GM23338 (cell line): Measurements from ENCODE around the gene ZBTB7C. TPM values are rescaled to one million over a fixed set of nuclear protein-coding genes. Genes with fewer than 3 reads are reported as not detected.
A peak's percentile ranks its signal among the peaks of the same experiment; 100 is the strongest.

Source experiments
- ATAC-seq: fragments of 200-7000 bp; cut with Tn5 transposase; 3 replicates; pipeline ENCODE4 v1.9.1; 2020
- DNase-seq: peaks from one replicate; pipeline ENCODE4 v3.0.0-alpha.2; 2015; ENCODE audit warnings: low spot score
- H2AFZ ChIP-seq: fragments of 200-600 bp; sonication (generic); 2 replicates; pipeline ENCODE4 v1.8.0; 2016; ENCODE audit warnings: antibody characterized with exemption, mild to moderate bottlenecking, moderate library complexity
- H3F3A ChIP-seq: fragments of 200-600 bp; sonication (generic); replicated peaks from 2 replicates; pipeline ENCODE4 v1.8.0; 2017; ENCODE audit warnings: antibody characterized with exemption, mixed run types, low read depth
- H3K27ac ChIP-seq: fragments of 200-600 bp; sonication (generic); 2 replicates; pipeline ENCODE4 v1.6.1; 2016; ENCODE audit warnings: low read depth
- H3K27me3 ChIP-seq: fragments of 200-600 bp; sonication (generic); 2 replicates; pipeline ENCODE4 v1.8.0; 2016; ENCODE audit warnings: mild to moderate bottlenecking, mixed run types, moderate library complexity; ENCODE audit not compliant: insufficient read depth
- H3K36me3 ChIP-seq: fragments of 200-600 bp; sonication (generic); 2 replicates; pipeline ENCODE4 v1.8.0; 2016; ENCODE audit warnings: mild to moderate bottlenecking; ENCODE audit not compliant: insufficient read depth
- H3K4me1 ChIP-seq: fragments of 200-600 bp; sonication (generic); 2 replicates; pipeline ENCODE4 v1.8.0; 2016; ENCODE audit warnings: mild to moderate bottlenecking, moderate library complexity; ENCODE audit not compliant: insufficient read depth
- H3K4me2 ChIP-seq: fragments of 200-600 bp; sonication (generic); 2 replicates; pipeline ENCODE4 v1.7.1; 2017; ENCODE audit warnings: mixed run types
- H3K4me3 ChIP-seq: fragments of 200-600 bp; sonication (generic); 2 replicates; pipeline ENCODE4 v1.6.1; 2016; ENCODE audit warnings: mixed run types
- H3K79me2 ChIP-seq: fragments of 200-600 bp; sonication (generic); replicated peaks from 2 replicates; pipeline ENCODE4 v1.8.0; 2017; ENCODE audit warnings: mild to moderate bottlenecking; ENCODE audit not compliant: insufficient read depth
- H3K9me2 ChIP-seq: fragments of 200-600 bp; sonication (generic); 2 replicates; pipeline ENCODE4 v1.8.0; 2017; ENCODE audit not compliant: insufficient read depth
- H4K20me1 ChIP-seq: fragments of 200-600 bp; sonication (generic); replicated peaks from 2 replicates; pipeline ENCODE4 v1.8.0; 2017; ENCODE audit warnings: mild to moderate bottlenecking; ENCODE audit not compliant: insufficient read depth
- H3K27ac Mint-ChIP-seq: 2 replicates; pipeline ENCODE4 v1.8.0; 2020; ENCODE audit warnings: inconsistent platforms, mild to moderate bottlenecking, moderate library complexity, mixed read lengths
- H3K27me3 Mint-ChIP-seq: 3 replicates; pipeline ENCODE4 v1.8.0; 2022; ENCODE audit warnings: low read depth, mild to moderate bottlenecking, moderate library complexity, mixed read lengths, inconsistent platforms; ENCODE audit not compliant: insufficient read depth, poor library complexity
- H3K36me3 Mint-ChIP-seq: 3 replicates; pipeline ENCODE4 v1.8.0; 2021; ENCODE audit warnings: low read depth, mild to moderate bottlenecking, inconsistent platforms, moderate library complexity, mixed read lengths
- H3K4me1 Mint-ChIP-seq: 3 replicates; pipeline ENCODE4 v1.8.0; 2020; ENCODE audit warnings: mild to moderate bottlenecking, inconsistent platforms, mixed read lengths
- H3K4me3 Mint-ChIP-seq: 3 replicates; pipeline ENCODE4 v1.8.0; 2021; ENCODE audit warnings: moderate library complexity, mild to moderate bottlenecking, inconsistent platforms, mixed read lengths
- H3K9me3 Mint-ChIP-seq: 3 replicates; pipeline ENCODE4 v1.8.0; 2020; ENCODE audit warnings: moderate library complexity, mild to moderate bottlenecking, inconsistent platforms, mixed read lengths
- CREB1 ChIP-seq: fragments of 250-450 bp; sonication (Bioruptor Pico); IDR thresholded peaks from 2 replicates; pipeline ENCODE4 v1.5.0; 2020; ENCODE audit warnings: low read depth, mild to moderate bottlenecking, moderate library complexity
- CTCF ChIP-seq, 2 experiments: fragments of 200-600 bp in 1 of 2; sonication (generic) in 1 of 2; conservative IDR thresholded peaks; 2 replicates each; pipeline versions ENCODE4 v1.5.1 to v1.6.1; 2016 to 2017; ENCODE audit warnings: antibody characterized with exemption in 2 of 2, low read depth in 2 of 2, mild to moderate bottlenecking in 2 of 2, moderate library complexity in 1 of 2
- EZH2 ChIP-seq: fragments of 200-600 bp; sonication (generic); IDR thresholded peaks from one replicate; pipeline ENCODE4 v1.8.0; 2017; ENCODE audit warnings: antibody characterized with exemption, mild to moderate bottlenecking, low read depth; ENCODE audit not compliant: unreplicated experiment
- EZH2phosphoT487 ChIP-seq: fragments of 200-600 bp; sonication (generic); IDR thresholded peaks from one replicate; pipeline ENCODE4 v1.8.1; 2018; ENCODE audit warnings: antibody characterized with exemption; ENCODE audit not compliant: unreplicated experiment
- NANOG ChIP-seq: IDR thresholded peaks from 2 replicates; pipeline ENCODE4 v1.6.1; 2016; ENCODE audit warnings: antibody characterized with exemption, borderline replicate concordance
- POLR2AphosphoS5 ChIP-seq: IDR thresholded peaks from 2 replicates; pipeline ENCODE4 v1.6.1; 2016; ENCODE audit warnings: antibody characterized with exemption, low read depth
- REST ChIP-seq: IDR thresholded peaks from one replicate; pipeline ENCODE4 v1.6.1; 2018; ENCODE audit warnings: antibody characterized with exemption; ENCODE audit not compliant: unreplicated experiment
- STAT1 ChIP-seq: IDR thresholded peaks from one replicate; pipeline ENCODE4 v1.6.1; 2016; ENCODE audit warnings: antibody characterized with exemption; ENCODE audit not compliant: unreplicated experiment
- ZNF331 ChIP-seq: fragments of 250-450 bp; sonication (Bioruptor Pico); IDR thresholded peaks from 2 replicates; pipeline ENCODE4 v1.5.0; 2020; ENCODE audit warnings: low read depth, mild to moderate bottlenecking, moderate library complexity
- ZNF462 ChIP-seq: fragments of 250-450 bp; sonication (Bioruptor Pico); IDR thresholded peaks from 2 replicates; pipeline ENCODE4 v1.5.0; 2020; ENCODE audit warnings: mild to moderate bottlenecking, moderate library complexity
- polyA plus RNA-seq: library from polyadenylated mRNA; unstranded; fragments of >200 nt; fragmentation: Nextera tagmentation; extraction: Ambion mirVana; gene quantifications from 2 replicates; pipeline ENCODE4 v1.2.1, GENCODE V29; 2016
- total RNA-seq: library from RNA; depleted of rRNA; stranded (reverse); fragments of >200 nt; shearing (Covaris generic); gene quantifications from 2 replicates; pipeline ENCODE4 v1.2.3, GENCODE V29; 2014
- TF ChIP-seq, protein P1 (sequence below): IDR thresholded peaks from 2 replicates; pipeline ENCODE4 v1.6.1; 2016; ENCODE audit warnings: antibody characterized with exemption

Gene ZBTB7C
- total and polyA plus RNA-seq, 2 experiments from 2014 or later, result 0.03 to 0.14 TPM

DNA sequence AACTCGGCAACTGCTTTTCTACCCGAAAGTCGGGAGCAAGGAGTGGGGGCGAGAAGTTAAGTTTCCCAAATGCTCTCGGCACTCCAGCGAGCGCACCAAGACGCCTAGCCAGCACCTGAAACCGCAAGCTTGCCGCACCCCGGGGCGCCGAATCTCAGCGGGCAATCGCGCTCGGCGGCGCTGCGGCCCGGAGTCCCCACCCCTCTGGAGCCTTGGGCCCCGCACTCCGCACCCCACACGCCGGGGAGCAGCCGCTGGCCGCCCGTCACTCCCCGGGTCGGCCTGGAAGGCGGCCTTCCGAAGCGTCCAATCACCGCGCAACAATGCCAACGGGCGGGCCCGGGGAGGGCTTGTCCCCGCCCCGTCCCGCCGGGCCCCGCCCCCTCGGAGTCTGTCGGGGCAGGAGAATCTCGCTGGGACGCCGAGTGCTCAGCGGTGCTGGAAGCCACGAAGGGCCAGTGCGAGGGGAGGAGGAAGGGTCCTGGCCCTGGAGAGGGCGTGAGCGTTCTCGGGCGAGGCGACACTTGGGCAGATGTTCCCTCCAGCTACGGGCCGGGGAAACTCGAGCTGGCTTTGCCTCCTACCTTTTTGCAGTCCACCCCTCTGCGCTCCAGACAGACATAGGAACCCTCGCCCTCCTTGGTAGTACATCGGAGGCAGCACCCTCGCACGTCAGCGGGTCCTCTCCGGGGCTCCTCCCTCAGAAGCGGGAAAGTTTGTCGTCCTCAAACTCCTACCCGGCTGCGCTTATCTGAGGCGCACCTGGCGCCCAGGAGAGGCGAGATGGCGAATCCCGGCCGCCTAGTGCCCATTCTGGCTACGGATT lies 1.1 kb upstream of the ZBTB7C start:
- peak overlapping the region; percentile 74 for H3K4me3 Mint-ChIP-seq
- ATAC-seq (peak; percentile 86), DNase-seq (peak; percentile 94)
- Histone ChIP-seq H3K4me1 (peaks cover 21% of the 10 kb centered on the region), H3K27me3 (peaks cover 67% of the 10 kb centered on the region), H3K4me2 (peak overlapping the region; percentile 93), H3K79me2 (no peaks in the 10 kb centered on the region), H3K27ac (no peak overlapping the region), H3K4me3 (peak overlapping the region; percentile 84), H3F3A (no peaks in the 10 kb centered on the region), H3K36me3 (no peaks in the 10 kb centered on the region), H3K9me2 (no peaks in the 10 kb centered on the region), H2AFZ (peak overlapping the region; percentile 98), H4K20me1 (0 out of 2 replicates have a peak, but pooled peaks cover 4% of the 10 kb centered on the region)
- peaks cover 53% of the 10 kb centered on the region for H3K27me3 Mint-ChIP-seq
- H3K36me3 Mint-ChIP-seq, result no peaks in the 10 kb centered on the region; the same call in 2 of the 3 replicates
- no peak for TF ChIP-seq REST
- TF ChIP-seq EZH2phosphoT487, result no peak
- TF ChIP-seq EZH2, result peak; percentile 54
- TF ChIP-seq STAT1, result no peak
- no peak for TF ChIP-seq NANOG
- no peak for TF ChIP-seq CREB1 (CRISPR knock-in tag)
- TF ChIP-seq POLR2AphosphoS5, result 0 out of 2 replicates have a peak, but pooled peaks have one; percentile 25
- TF ChIP-seq ZNF462 (CRISPR knock-in tag), result no peak
- no peak for TF ChIP-seq ZNF331 (CRISPR knock-in tag)
- peak in 1 of 2 experiments; percentile 26; a peak in 1 of 4 replicates for TF ChIP-seq CTCF (conservative IDR thresholded peaks at IDR 0.05; ENCODE audit: low read depth in 2 of 2)
- TF ChIP-seq, protein P1, sequence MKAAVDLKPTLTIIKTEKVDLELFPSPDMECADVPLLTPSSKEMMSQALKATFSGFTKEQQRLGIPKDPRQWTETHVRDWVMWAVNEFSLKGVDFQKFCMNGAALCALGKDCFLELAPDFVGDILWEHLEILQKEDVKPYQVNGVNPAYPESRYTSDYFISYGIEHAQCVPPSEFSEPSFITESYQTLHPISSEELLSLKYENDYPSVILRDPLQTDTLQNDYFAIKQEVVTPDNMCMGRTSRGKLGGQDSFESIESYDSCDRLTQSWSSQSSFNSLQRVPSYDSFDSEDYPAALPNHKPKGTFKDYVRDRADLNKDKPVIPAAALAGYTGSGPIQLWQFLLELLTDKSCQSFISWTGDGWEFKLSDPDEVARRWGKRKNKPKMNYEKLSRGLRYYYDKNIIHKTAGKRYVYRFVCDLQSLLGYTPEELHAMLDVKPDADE, result no peak
- H3K9me3 Mint-ChIP-seq, result no peaks in the 10 kb centered on the region
- no peak overlapping the region for H3K27ac Mint-ChIP-seq
- peaks cover 19% of the 10 kb centered on the region for H3K4me1 Mint-ChIP-seq
